Hematopoietic multipotent progenitor cell (in vitro differentiated cells): ENCODE results near the gene NINJ1. TPM values are rescaled to one million over a fixed set of nuclear protein-coding genes. Genes with fewer than 3 reads are reported as not detected.
"Not testable (repeated sequence)": the region's sequence is repeated elsewhere in the genome, so short reads cannot be mapped to it uniquely, and the experiment has no call there.

Experiments
- DNase-seq, 3 donors: peaks; one replicate each; pipeline ENCODE4 v3.0.0-alpha.2; 2011 to 2015; ENCODE audit warnings: low read depth in 2 of 3, low spot score in 2 of 3
- total RNA-seq: library from RNA; depleted of rRNA; stranded (reverse); fragments of >200 nt; gene quantifications from one replicate; pipeline ENCODE4 v1.2.3, GENCODE V29; 2012

Gene NINJ1
- total RNA-seq, 1 donor: 63.8 TPM

DNA sequence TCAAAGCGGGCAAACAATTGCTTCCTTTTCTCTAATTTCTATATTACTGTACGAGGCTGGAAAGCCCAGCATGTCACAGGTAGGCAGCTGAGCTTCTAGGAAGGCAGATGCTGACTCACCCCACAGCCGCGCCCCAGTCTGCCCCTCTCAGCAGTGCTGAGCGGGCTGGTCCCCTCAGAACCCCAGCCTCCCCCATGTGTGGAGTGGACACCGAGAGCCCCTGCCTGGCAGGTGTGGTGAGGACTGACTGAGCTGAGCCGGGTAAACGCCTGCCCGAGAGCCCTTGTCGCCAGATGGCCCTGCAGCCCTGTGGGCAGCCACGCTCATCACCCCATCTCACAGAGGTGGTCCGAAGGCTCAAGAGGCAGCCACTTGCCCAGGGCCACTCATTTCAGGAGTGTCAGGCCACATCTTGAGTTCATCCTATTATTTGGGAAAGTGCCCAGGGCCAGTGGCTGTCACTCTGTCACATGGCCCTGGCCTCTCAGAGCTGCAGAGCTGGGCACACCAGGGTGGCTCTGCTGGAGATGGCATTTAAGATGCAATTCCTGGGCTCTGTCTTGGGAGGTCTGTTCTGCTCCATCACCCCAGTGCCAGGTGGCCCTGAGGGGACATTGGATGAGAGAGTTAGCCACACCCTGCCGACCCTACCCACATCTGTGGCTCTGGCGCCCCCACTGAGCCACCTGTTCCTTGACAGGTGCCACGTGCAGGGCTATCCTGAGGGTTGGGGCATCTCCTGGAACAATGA, 25.6 kb downstream of the NINJ1 start:
- DNase-seq: no peak

DNA sequence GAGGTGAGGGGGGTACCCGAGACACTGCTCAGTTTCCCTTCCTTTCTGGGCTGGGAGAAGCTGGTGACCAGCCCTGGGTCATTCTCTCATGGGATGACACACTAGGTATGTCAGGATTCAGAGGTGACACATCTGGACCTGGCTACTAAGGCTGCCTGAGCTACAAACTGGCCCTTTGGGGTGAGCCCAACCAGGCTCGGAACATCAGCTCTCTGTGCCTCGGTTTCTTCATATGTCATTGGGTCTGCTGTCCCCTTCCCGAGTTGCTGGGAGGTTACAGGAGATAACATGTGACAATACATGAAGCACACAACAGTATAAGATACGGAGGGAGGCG, 26.3 kb downstream of the NINJ1 start:
- DNase-seq: no peak

DNA sequence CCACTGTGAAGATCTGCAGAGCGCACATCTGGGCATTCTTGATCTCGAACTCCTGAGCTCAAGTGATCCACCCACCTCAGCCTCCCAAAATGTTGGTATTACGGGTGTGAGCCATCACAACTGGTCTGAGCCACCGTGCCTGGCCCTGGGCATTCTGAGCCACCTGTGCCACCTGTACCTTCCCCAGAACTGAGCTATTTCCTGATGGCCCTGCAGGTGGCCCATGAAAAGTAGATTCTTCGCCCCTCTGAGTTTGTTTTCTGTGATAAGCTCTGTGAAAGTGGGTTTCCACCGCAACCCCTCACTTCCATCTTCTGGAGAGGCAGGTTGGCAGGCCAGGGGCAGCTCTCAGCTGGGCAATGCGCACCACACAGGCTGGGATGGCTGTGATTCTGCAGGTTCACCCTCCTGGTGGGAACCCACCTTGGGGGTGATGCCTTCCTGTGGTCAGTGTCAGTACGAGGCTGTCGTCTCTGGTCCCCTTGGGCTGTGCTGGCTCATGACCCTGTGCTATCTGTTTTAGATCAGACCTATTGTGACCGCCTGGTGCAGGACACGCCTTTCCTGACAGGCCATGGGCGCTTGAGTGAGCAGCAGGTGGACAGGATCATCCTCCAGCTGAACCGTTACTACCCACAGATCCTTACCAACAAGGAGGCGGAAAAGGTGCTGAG, 26.8 kb downstream of the NINJ1 start:
- no peak for DNase-seq

DNA sequence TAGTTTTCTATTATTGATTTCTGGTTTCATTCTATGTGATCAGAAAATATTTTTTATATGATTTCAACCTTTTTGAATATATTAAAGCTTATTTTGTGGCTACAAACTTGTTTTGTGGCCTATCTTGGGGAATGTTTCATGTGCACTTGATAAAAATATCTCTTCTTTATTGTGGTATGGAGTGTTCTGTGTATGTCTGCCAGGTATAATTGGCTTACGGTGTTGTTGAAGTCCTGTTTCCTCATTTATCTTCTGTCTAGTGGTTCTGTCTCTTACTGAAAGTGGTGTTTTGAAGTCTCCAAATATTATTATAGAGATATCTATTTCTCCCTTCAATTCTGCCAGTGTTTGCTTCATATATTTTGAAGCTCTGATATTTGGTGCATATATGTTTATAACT, 28.4 kb downstream of the NINJ1 start:
- DNase-seq: no peak

DNA sequence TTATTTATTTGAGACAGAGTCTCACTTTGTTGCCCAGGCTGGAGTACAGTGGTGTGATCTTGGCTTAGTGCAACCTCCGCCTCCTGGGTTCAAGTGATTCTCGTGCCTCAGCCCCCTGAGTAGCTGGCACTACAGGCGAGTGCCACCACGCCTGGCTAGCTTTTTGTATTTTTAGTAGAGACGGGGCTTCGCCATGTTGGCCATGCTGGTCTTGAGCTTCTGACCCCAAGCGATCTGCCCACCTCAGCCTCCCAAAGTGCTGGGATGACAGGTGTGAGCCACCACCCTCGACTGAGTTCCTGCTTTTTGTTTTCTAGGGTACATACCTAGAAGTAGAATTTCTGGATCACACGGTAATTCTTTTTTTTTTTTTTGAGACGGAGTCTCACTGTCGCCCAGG, 33.0 kb downstream of the NINJ1 start:
- DNase-seq: not testable (repeated sequence)

DNA sequence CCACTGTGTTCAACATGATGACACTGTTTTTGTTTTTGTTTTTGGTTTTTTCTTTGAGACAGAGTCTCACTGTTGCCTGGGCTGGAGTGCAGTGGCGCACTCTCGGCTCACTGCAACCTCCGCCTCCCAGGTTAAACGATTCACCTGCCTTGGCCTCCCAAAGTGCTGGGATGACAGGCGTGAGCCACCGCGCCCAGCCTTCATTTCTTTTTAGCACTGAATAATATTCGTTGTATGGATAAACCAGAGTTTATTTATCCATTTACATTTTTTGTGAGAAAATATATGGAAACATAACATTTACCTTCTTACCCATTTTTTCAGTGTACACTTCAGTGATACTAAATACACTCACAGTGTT, 33.8 kb downstream of the NINJ1 start:
- DNase-seq: no peak

DNA sequence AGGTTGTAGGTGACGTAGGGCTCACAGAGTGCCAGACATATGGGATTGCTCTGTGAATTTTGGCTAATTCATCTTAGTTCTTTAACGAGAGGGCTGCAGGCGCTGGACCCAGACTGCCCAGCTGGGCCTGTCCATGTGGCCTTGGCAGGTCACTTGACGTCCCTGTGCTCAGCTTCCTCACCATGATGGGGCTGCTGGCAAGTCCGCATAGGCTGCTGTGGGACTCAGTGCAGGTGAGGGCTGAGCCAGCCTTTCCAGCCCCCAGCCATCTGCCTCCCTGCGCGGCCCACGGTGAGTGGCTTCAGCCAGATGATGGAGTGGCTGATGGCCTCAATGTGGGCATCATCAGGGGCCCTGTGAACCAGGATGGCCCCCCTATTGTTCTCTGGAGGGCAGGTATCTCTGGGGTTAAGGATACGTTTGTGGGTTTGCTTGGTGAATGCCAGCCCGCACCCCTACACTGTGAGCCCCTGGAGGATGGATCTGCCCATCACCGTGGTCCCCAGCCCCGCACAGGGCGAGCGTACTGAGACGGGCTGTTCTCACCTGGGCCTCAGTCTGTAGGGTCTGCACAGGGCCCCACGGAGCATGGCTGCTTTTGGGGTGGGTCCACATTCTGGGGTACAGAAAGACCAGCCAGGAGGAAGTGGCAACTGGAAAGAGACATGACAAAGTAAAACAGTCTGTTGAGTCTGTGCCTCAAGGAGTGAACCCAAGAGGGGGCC, 34.3 kb downstream of the NINJ1 start:
- DNase-seq: no peak

DNA sequence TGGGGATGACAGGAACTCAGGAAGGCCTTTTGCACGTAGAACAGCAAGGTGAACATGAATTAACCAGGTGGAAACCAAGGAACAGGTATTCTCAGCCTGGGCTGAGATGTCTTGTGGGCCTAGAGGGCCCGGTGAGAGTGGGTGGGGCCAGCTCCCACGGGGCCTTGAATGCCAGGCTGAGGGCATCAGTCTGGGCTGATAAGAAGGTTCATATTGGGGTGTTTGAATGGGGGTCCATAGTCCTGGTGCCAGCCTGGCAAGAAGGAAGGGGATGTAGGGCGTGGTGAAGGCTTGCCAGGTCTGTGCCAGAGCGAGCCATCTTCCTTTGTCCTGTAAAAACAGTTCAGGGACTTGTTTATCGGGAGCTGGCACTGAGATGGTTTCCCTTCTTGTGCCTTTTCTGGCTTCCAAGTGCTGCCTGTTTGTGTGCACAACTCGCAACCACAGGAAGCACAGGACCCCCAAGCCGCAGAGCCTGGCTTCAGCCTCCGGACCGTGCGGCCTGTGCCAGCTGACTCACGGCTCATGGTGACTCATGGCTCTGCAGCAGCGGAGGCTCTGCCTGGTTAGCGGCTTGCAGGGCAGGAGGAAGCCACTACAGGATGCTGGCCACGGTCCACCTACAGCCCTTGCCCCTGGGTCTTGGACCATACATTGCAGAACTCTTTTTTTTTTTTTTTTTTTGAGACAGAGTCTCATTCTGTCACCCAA, 35.7 kb downstream of the NINJ1 start:
- peak in 2 of 3 donors; percentile 96 for DNase-seq

DNA sequence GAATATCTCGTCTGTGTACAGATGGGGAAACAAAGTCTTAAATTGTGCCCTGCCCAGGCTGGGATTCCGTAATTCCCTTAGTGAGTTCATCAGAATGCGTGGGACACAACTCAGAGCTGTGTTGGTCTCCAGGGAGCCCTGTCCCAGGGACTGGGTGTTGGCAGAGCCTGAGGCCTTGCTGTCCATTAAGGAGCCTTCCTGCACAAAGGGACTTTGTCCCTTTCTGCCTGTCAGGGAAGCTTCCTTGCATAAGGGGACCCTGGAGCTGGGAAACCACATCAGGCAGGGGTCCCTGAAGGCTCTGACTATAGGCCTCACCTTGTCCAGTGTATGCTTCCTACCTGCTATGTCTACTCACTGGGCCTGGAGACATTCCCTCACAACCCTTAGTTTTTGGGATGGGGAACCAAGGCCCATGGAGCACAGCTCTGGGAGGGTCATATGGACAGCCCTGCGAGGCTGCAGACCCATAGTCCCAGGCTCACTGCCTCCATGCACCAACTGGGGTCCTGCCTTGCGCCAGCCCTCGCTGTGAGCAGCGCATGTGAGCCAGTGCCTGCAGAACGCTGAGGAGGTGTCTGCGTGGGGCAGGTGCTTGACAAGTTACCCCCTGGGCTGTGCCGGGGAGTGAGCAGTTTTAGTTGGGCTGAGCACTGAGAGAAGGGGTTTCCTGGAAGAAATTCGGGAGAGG, 36.4 kb downstream of the NINJ1 start:
- no peak for DNase-seq

DNA sequence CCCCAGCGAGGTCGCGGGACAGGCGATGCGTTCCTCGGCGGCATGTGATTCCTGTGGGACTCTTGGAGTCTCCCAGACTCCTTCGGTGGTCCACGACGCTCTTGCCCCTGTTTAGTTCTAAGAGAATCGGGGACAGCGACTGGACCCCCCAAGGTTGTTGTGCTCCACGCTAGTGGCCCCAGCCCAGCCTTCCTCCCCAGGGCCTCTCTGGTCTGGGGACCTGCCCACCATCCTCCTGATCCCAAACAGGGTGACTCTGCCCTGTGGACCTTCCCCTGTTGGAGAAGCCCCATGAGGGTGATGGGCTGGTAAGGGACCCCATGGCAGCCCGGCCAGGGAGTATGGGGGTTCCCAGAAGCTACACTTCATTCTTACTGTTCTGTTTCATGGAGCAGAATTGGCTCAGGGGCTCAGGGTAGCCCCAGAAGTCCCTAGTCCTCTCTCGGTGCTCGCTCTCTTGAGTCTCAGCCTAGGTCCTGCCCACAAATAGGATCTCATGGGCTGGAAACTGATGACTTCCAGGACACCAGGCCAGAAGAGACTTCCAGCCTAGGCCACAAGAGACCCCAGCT, 37.2 kb downstream of the NINJ1 start:
- DNase-seq: no peak

DNA sequence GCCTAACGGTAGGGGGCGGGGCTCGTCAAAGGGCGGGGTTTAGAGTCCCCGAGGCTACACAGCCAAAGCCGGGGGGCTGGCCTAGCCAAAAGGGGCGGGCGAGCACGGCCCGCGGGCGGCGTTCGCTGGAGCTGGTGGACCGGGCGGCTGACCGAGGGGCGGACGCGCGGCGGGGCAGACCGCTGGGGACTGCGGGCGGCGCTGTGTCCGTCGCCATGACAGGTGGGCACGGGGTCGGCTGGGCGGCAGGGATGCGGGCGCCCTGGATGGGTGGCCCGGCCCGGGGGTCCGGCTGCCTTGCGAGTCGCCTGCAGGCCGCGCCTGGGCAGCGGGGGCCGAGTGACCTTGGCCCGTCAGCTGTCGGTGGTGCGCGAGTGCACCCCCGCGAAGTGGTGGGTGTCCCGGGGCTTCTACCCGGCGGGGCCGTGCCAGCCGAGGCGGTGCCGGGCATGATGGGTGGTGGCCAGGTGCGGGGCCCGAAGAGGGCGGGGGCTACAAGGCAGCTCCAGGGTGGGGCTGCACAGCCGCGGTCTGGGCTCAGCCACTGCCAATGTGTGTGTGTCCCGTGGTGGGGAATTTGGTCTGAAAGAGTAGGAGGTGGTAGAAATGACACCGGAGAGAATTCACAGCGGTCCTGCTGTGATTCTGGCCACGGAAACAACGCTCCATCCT, 37.8 kb downstream of the NINJ1 start, which contains the start of gene CARD19:
TSS of gene CARD19 (plus strand) at position 87 of the 672 bp plus-strand sequence. CDS start at position 216, 129 bp downstream.
- peak in 1 of 3 donors; percentile 38 for DNase-seq

DNA sequence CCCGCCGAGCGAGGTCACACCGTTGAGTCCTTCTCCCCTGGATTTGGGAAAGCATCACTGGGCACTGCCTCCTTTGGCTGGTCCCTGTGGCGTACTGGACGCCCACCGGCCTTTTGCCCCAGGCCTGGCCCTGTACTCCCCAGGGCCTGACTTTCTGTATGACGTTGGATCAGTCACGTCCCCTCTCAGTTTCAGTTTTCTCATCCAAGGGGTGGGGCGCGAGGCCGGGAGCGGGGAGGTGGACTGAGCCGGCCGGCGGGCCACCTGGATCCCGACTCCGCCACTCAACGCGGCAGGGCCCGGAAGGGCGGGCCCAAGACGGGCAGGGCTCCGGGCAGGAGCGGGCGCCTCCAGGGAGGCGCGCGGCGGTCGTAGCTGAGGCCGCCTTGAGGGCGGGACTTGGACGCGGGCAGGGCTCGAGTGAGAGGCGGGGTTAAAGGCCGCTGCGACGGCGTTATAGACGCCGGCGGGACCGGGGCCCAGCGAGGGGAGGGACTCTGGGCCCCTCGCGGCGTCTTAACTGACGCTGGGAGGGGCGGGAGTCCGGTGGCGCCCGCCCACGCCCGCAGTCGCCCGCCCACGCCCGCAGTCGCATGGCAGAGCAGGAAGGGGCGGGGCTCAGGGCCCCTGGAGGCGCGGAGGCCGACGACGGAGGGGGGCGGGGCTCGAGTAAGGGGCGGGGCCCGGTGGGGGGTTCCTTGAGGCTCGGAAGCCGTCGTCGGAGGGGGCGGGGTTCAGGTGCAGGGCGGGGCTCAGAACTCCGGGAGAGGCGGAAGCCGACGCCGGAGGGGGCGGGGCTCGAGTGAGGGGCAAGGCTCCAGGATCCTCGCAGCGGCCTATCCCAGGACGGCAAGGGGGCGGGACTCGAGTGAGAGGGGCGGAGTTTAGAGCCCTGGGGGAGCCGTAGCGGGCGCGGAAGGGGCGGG, 38.6 kb downstream of the NINJ1 start:
- DNase-seq: peak; percentile 99

DNA sequence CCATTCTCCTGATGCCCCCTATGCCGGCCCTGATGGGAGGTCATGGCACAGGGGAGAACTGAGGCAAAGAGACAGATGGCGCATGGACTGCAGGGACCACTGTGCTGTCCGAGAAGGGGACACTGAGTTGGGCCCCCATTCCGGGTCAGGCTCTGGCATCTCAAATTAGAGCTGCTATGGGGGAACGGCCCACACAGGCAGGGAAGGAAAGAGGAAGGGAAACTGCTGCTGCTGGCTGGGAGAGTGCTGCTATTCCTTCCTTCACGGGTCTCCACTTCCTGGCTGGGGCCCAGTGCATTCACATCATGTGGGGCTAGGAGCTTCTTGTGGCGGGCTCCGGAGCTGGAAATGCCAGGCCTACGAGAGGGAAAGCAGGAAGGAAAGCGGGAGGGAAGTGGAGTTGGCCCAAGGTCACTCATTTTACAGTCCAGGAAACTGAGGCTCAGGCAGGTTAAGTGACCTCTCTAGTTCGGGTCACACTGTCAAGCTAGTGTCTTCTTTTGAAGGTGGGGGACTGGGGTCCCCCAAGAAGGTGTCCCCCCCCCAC, 39.3 kb downstream of the NINJ1 start:
- DNase-seq: peak in 1 of 3 donors; percentile 36

DNA sequence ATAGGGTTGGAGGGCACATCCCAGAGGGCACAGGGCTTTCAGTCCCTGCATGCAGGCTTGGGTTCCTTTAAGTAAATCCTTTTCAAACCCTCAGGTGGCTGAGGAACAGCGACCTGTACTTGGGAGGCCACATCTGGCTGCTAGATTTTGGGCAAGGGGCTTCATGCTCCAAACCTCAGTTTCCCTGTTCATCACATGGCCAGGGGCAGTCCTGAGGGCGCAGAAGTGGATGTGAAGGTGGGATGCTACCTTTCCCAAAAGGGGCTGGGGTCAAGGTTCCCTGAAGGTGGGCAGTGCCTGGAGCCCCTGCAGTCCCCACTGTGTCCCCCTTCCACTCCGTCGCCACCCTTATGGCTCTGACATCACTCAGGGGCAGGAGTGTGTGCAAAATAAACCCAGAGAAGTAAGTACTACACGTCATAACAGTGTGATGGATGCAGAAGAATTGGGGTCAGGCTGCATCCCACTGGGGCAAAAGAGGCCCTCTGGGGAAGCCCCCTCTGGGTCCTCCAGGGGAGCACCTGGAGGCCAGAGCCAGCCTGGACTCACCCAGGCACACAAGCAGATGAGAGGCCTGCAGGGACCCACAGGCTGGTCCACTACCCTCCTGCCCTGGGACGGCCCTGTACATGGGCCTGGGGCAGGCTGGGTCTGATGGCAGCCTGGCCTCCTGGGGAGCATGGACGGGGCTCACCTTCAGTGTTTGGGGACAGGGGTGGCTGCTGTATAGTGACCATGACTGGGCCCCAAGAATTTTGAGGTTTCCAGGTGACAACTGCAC, 40.0 kb downstream of the NINJ1 start:
- no peak for DNase-seq

DNA sequence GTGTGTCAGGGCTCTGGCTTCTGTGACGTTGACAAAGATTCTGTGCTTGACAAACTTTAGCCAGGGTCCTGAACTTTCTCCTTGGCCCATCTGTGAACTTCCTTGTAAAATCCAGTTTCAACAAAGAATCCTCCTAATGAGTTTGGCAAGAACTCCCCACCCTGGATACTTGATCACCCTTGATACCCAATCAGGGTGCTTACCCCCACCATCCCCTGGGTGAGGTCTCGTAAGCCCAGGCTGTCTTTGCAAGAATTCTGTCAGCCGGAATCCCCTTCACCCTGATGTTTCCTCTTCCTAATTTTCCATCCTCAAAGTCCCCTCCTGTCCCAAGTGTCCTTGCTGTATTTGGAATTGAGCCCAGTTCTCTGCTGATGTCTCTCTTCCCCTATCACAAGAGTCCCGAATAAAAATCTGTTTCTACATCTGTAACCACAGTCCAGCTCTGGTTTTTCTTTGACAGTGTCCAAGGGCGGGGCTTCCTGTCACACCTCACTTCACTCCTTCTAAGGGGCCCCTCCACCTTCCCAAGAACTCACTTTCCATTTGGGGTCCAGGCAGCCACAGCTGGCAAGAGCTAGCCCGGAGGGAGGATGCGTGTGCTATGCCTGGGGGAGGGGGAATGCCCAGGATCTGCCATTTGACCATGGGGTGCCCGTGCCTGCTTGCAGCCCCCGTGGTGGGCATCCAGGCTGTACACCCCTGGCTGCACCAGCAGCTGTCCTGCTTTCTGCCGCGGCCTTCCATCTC, 40.7 kb downstream of the NINJ1 start:
- peak in 2 of 3 donors; percentile 50 to 66 for DNase-seq

DNA sequence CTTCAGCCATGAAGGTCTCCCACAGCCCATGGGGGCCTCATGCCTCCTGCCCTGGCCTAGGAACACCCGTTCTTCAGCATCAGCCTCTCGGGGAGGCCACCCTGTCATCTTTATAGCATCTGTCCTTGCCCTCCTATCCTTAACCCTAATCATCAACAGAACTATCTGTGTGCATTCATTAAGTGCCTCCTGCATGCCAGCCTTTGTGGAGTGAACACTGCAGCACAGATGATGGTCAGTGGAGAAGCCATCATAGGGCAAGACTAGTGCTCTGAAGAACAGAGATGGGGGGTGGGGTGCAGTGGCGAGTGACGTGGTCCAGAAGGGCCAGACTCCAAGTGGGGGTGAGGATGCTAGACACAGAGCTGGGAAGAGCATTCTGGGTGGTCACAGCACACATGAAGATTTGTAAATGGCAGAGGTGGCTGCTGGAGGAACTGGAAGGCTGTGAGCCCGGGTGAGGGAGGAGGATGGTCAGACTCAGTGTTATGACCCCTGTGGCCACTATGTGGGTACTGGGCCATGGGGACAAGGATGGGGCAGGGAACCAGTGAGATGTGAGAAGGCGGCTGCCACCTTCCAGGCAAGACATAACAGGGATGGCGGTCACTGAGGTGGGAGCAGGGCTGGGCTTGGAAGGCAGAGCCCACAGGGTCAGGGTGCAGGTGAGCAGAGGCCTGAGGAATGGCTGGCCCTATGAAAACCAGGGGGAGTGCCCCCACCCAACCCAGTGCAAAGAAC, 41.6 kb downstream of the NINJ1 start:
- DNase-seq: no peak
